Measurements from ENCODE around the gene EDA2R.

EDA2R gene

GRCh38 chrX:66654411-66654810 lies 15.5 kb upstream of the EDA2R start:
- no peak overlapping the region for H3K27ac ChIP-seq
- TF ChIP-seq CTCF (IDR thresholded peaks at IDR 0.05): no peak
- no peak overlapping the region for H3K4me2 ChIP-seq (ENCODE audit: low read length)
- no peak overlapping the region for H3K9ac ChIP-seq
- no peaks in the 10 kb centered on the region for H3K9me3 ChIP-seq (ENCODE audit: control insufficient read depth, low read length)
- H3K4me1 ChIP-seq: no peaks in the 10 kb centered on the region
- H3K79me2 ChIP-seq: no peaks in the 10 kb centered on the region
- no peak overlapping the region for H3K4me3 ChIP-seq (ENCODE audit: low read depth, low read length)
- no peak overlapping the region for H2AFZ ChIP-seq
- H3K36me3 ChIP-seq (ENCODE audit: control insufficient read depth, insufficient read depth, low read length): no peaks in the 10 kb centered on the region
- no peaks in the 10 kb centered on the region for H3K27me3 ChIP-seq (ENCODE audit: control insufficient read depth, insufficient read depth, low read length)

GRCh38 chrX:66635360-66635759 lies 3.5 kb downstream of the EDA2R start:
- H3K27me3 ChIP-seq (ENCODE audit: control insufficient read depth, insufficient read depth, low read length): no peaks in the 10 kb centered on the region
- no peak overlapping the region for H3K9ac ChIP-seq
- no peaks in the 10 kb centered on the region for H3K9me3 ChIP-seq (ENCODE audit: control insufficient read depth, low read length)
- no peaks in the 10 kb centered on the region for H3K4me1 ChIP-seq
- TF ChIP-seq CTCF (IDR thresholded peaks at IDR 0.05): no peak
- H3K79me2 ChIP-seq: no peaks in the 10 kb centered on the region
- H3K36me3 ChIP-seq (ENCODE audit: control insufficient read depth, insufficient read depth, low read length): no peaks in the 10 kb centered on the region
- H2AFZ ChIP-seq: no peak overlapping the region
- no peak overlapping the region for H3K4me3 ChIP-seq (ENCODE audit: low read depth, low read length)
- no peak overlapping the region for H3K4me2 ChIP-seq (ENCODE audit: low read length)
- no peak overlapping the region for H3K27ac ChIP-seq

- no peak for TF ChIP-seq CTCF (IDR thresholded peaks at IDR 0.05)
- H3K9ac ChIP-seq: no peak overlapping the region
- H3K27ac ChIP-seq: no peak overlapping the region
These were observed 4.6 kb downstream of the EDA2R start for GRCh38 chrX:66634272-66634671.

GRCh38 chrX:66633541-66633940 lies 5.3 kb downstream of the EDA2R start:
- Histone ChIP-seq H3K4me3 (ENCODE audit: low read depth, low read length) (no peak overlapping the region), H3K27ac (no peak overlapping the region), H3K4me2 (ENCODE audit: low read length) (no peak overlapping the region), H3K27me3 (ENCODE audit: control insufficient read depth, insufficient read depth, low read length) (no peaks in the 10 kb centered on the region), H3K9ac (no peak overlapping the region), H3K4me1 (no peaks in the 10 kb centered on the region), H2AFZ (no peak overlapping the region), H3K36me3 (ENCODE audit: control insufficient read depth, insufficient read depth, low read length) (no peaks in the 10 kb centered on the region), H3K9me3 (ENCODE audit: control insufficient read depth, low read length) (no peaks in the 10 kb centered on the region), H3K79me2 (no peaks in the 10 kb centered on the region)
- no peak for TF ChIP-seq CTCF (IDR thresholded peaks at IDR 0.05)

More at GRCh38 chrX:66634272-66634671, 4.6 kb downstream of the EDA2R start:
- no peaks in the 10 kb centered on the region for H3K27me3 ChIP-seq (ENCODE audit: control insufficient read depth, insufficient read depth, low read length)
- no peak overlapping the region for H3K4me2 ChIP-seq (ENCODE audit: low read length)
- no peaks in the 10 kb centered on the region for H3K79me2 ChIP-seq
- H3K36me3 ChIP-seq (ENCODE audit: control insufficient read depth, insufficient read depth, low read length): no peaks in the 10 kb centered on the region
- H3K9me3 ChIP-seq (ENCODE audit: control insufficient read depth, low read length): no peaks in the 10 kb centered on the region
- no peak overlapping the region for H2AFZ ChIP-seq
- H3K4me1 ChIP-seq: no peaks in the 10 kb centered on the region
- H3K4me3 ChIP-seq (ENCODE audit: low read depth, low read length): no peak overlapping the region

GRCh38 chrX:66632981-66633380 lies 5.9 kb downstream of the EDA2R start:
- H3K9ac ChIP-seq: no peak overlapping the region
- no peak overlapping the region for H2AFZ ChIP-seq
- TF ChIP-seq CTCF (IDR thresholded peaks at IDR 0.05): no peak
- no peaks in the 10 kb centered on the region for H3K79me2 ChIP-seq
- H3K4me1 ChIP-seq: no peaks in the 10 kb centered on the region
- no peak overlapping the region for H3K4me2 ChIP-seq (ENCODE audit: low read length)
- no peaks in the 10 kb centered on the region for H3K36me3 ChIP-seq (ENCODE audit: control insufficient read depth, insufficient read depth, low read length)
- H3K9me3 ChIP-seq (ENCODE audit: control insufficient read depth, low read length): no peaks in the 10 kb centered on the region
- no peak overlapping the region for H3K4me3 ChIP-seq (ENCODE audit: low read depth, low read length)
- no peak overlapping the region for H3K27ac ChIP-seq
- no peaks in the 10 kb centered on the region for H3K27me3 ChIP-seq (ENCODE audit: control insufficient read depth, insufficient read depth, low read length)
